Esophagus muscularis mucosa (tissue), 4 donors: ENCODE data around the gene ABCC3.

ENCODE experiments used
- CTCF ChIP-seq, 3 experiments: fragments of 200-600 bp in 2 of 3; fragments of 450-650 bp in 1 of 3; sonication (generic) in 2 of 3; IDR thresholded peaks; one replicate each; pipeline ENCODE4 v1.5.1; 2017 to 2019; ENCODE audit warnings: antibody characterized with exemption in 3 of 3, mild to moderate bottlenecking in 2 of 3, moderate library complexity in 1 of 3
- EP300 ChIP-seq: sonication (generic); formaldehyde crosslinking; IDR thresholded peaks from one replicate; pipeline ENCODE4 v1.6.1; 2017; ENCODE audit warnings: antibody characterized with exemption
- POLR2A ChIP-seq: fragments of 450-650 bp; IDR thresholded peaks from one replicate; pipeline ENCODE4 v1.6.1; 2017; ENCODE audit warnings: antibody characterized with exemption, moderate library complexity, mild to moderate bottlenecking, low read depth

- TF ChIP-seq CTCF (IDR thresholded peaks at IDR 0.05) (no peak), POLR2A (no peak), EP300 (no peak)
Observed at GRCh38 chr17:50598487-50598886, 36.2 kb upstream of the ABCC3 start.
